ENCODE measurements around the gene METRN.

GRCh38 chr16:687499-687898 lies 27.4 kb upstream of the METRN start:
- no peak for TF ChIP-seq FOXK2 (IDR thresholded peaks at IDR 0.05)
- TF ChIP-seq SUZ12 (IDR thresholded peaks at IDR 0.05) = no peak

Measured in HEK293T (cell line).